ENCODE data around the gene MTX2. TPM values are rescaled to one million over a fixed set of nuclear protein-coding genes. Genes with fewer than 3 reads are reported as not detected.

MTX2 gene
- total RNA-seq, 1 experiment from 2014 or later: 30.8 TPM

GRCh38 chr2:176234156-176234555, 35.1 kb upstream of the MTX2 start:
- no peak overlapping the region for H2AK5ac ChIP-seq (ENCODE audit: insufficient read length, low read length)
- Mint-ChIP-seq H3K4me1 (no peaks in the 10 kb centered on the region), H3K4me3 (no peak overlapping the region), H3K27ac (no peak overlapping the region), H3K27me3 (ENCODE audit: low read depth) (peaks cover 17% of the 10 kb centered on the region), H3K36me3 (ENCODE audit: insufficient read depth in 1 of 3, low read depth in 3 of 3) (no peaks in the 10 kb centered on the region), H3K9me3 (no peaks in the 10 kb centered on the region)
- H3K14ac ChIP-seq (ENCODE audit: insufficient read depth, low read length): no peak overlapping the region
- no peaks in the 10 kb centered on the region for H3K79me2 ChIP-seq (ENCODE audit: insufficient read depth, low read length)
- H3K18ac ChIP-seq (ENCODE audit: insufficient read length, low read depth, low read length): no peak overlapping the region
- H3K4ac ChIP-seq (ENCODE audit: low read depth, low read length): no peak overlapping the region
- no peaks in the 10 kb centered on the region for H3K4me1 ChIP-seq (ENCODE audit: insufficient read depth, low read length)
- no peak overlapping the region for H4K8ac ChIP-seq (replicated peaks; ENCODE audit: insufficient read length, low read depth, low read length)
- no peak overlapping the region for H3K56ac ChIP-seq (ENCODE audit: insufficient read length, low read depth, low read length)
- no peaks in the 10 kb centered on the region for H3K27me3 ChIP-seq (ENCODE audit: insufficient read depth, low read length)
- no peak overlapping the region for H2BK15ac ChIP-seq (ENCODE audit: low read depth, low read length)
- no peak overlapping the region for H3K4me2 ChIP-seq (ENCODE audit: insufficient read depth, insufficient read length, low read length)
- H2BK20ac ChIP-seq (ENCODE audit: low read depth, low read length, poor library complexity, severe bottlenecking): no peak overlapping the region
- H3K27ac ChIP-seq (ENCODE audit: insufficient read length, low read depth, low read length): no peak overlapping the region
- H2AFZ ChIP-seq (ENCODE audit: low read length): no peak overlapping the region
- no peak overlapping the region for H3T11ph ChIP-seq (ENCODE audit: low read length)
- TF ChIP-seq CTCF (conservative IDR thresholded peaks at IDR 0.05): no peak
- no peak overlapping the region for H3K23ac ChIP-seq (ENCODE audit: insufficient read length, low read depth, low read length)
- DNase-seq: no peak
- no CpG with 5 or more reads among the region's 2 CpGs for WGBS (ENCODE audit: extremely low coverage, insufficient read length, low lambda C conversion rate)
- H3K79me1 ChIP-seq (ENCODE audit: insufficient read depth, low read depth, low read length, poor library complexity, severe bottlenecking): no peaks in the 10 kb centered on the region
- H2BK12ac ChIP-seq (ENCODE audit: insufficient read length, low read depth, low read length): no peak overlapping the region
- H4K20me1 ChIP-seq (ENCODE audit: control insufficient read depth, insufficient read depth, insufficient read length): no peaks in the 10 kb centered on the region
- H4K5ac ChIP-seq (ENCODE audit: insufficient read length, low read depth, low read length): no peak overlapping the region
- H3K9me3 ChIP-seq (ENCODE audit: control insufficient read depth, low read depth, low read length): no peaks in the 10 kb centered on the region
- no peaks in the 10 kb centered on the region for H3K23me2 ChIP-seq (ENCODE audit: insufficient read length, low read depth, low read length, poor library complexity, severe bottlenecking)
- no peak overlapping the region for H3K9ac ChIP-seq (ENCODE audit: extremely low read depth, insufficient read length, low read length)
- H2BK5ac ChIP-seq (ENCODE audit: insufficient read length, low read length): no peak overlapping the region
- H4K91ac ChIP-seq (ENCODE audit: insufficient read length, low read depth, low read length): no peak overlapping the region
- no peak overlapping the region for H2BK120ac ChIP-seq (ENCODE audit: low read depth, low read length, poor library complexity, severe bottlenecking)
